PC-9 (cell line): ENCODE measurements around the gene KCNE4. TPM values are rescaled to one million over a fixed set of nuclear protein-coding genes. Genes with fewer than 3 reads are reported as not detected.

Experiments
- BruUV-seq: library from RNA; stranded (reverse); fragments of 400-500 nt; replicated peaks from 2 replicates; lab custom pipeline; 2021; lab: Mats Ljungman, UMichigan
- CTCF ChIA-PET: fragments of 300-600 bp; sonication (Branson Sonifier 250); formaldehyde crosslinking; loops from one replicate; lab custom pipeline; 2022; ENCODE audit warnings: antibody characterized with exemption; lab: Charles Lee
- POLR2A ChIA-PET: fragments of 300-600 bp; sonication (Branson Sonifier 250); formaldehyde crosslinking; loops from one replicate; lab custom pipeline; 2022; ENCODE audit warnings: antibody characterized with exemption; ENCODE audit not compliant: unreplicated experiment; lab: Charles Lee
- DNase-seq, 2 experiments: peaks; one replicate each; pipeline versions ENCODE4 v3.0.0 to v3.0.0-alpha.2; 2015 to 2022; ENCODE audit warnings: mixed read lengths in 1 of 2
- H2AFZ ChIP-seq: fragments of 200-600 bp; sonication (generic); 2 replicates; pipeline ENCODE4 v1.8.1; 2017; ENCODE audit warnings: antibody characterized with exemption
- H3F3A ChIP-seq: fragments of 200-600 bp; sonication (generic); 2 replicates; pipeline ENCODE4 v1.8.1; 2017; ENCODE audit warnings: antibody characterized with exemption, mild to moderate bottlenecking, low read depth; ENCODE audit not compliant: insufficient read depth
- H3K27ac ChIP-seq: fragments of 200-600 bp; sonication (generic); 2 replicates; pipeline ENCODE4 v1.6.1; 2016; ENCODE audit warnings: mixed run types
- H3K27me3 ChIP-seq: fragments of 200-600 bp; sonication (generic); 2 replicates; pipeline ENCODE4 v1.6.1; 2016; ENCODE audit warnings: low read depth, mixed run types; ENCODE audit not compliant: insufficient read depth
- H3K36me3 ChIP-seq: fragments of 200-600 bp; sonication (generic); 2 replicates; pipeline ENCODE4 v1.6.1; 2016; ENCODE audit warnings: low read depth, mixed run types
- H3K4me1 ChIP-seq: fragments of 200-600 bp; sonication (generic); replicated peaks from 2 replicates; pipeline ENCODE4 v1.6.1; 2016; ENCODE audit warnings: mixed run types; ENCODE audit not compliant: insufficient read depth
- H3K4me2 ChIP-seq: fragments of 200-600 bp; sonication (generic); 2 replicates; pipeline ENCODE4 v1.6.1; 2017; ENCODE audit warnings: mixed run types
- H3K4me3 ChIP-seq: fragments of 200-600 bp; sonication (generic); 2 replicates; pipeline ENCODE4 v1.6.1; 2016; ENCODE audit warnings: mixed run types
- H3K79me2 ChIP-seq: fragments of 200-600 bp; sonication (generic); 2 replicates; pipeline ENCODE4 v1.6.1; 2017; ENCODE audit warnings: low read depth, mixed run types
- H3K9me2 ChIP-seq: fragments of 200-600 bp; sonication (generic); 2 replicates; pipeline ENCODE4 v1.8.1; 2017; ENCODE audit warnings: mild to moderate bottlenecking; ENCODE audit not compliant: insufficient read depth
- H3K9me3 ChIP-seq: fragments of 200-600 bp; sonication (generic); 2 replicates; pipeline ENCODE4 v1.8.1; 2016; ENCODE audit warnings: low read depth; ENCODE audit not compliant: insufficient read depth
- H4K20me1 ChIP-seq: fragments of 200-600 bp; sonication (generic); 2 replicates; pipeline ENCODE4 v1.8.1; 2017; ENCODE audit not compliant: insufficient read depth
- EZH2 ChIP-seq: fragments of 200-600 bp; sonication (generic); IDR thresholded peaks from 2 replicates; pipeline ENCODE4 v1.8.0; 2017; ENCODE audit warnings: antibody characterized with exemption, low read depth
- intact Hi-C: fragments of 100-400 bp; cut with micrococcal nuclease; formaldehyde crosslinking; loops from one replicate; pipeline ENCODE4 v1.10.0; 2022; ENCODE audit not compliant: unreplicated experiment
- total RNA-seq: library from RNA; stranded (reverse); gene quantifications from 2 replicates; pipeline ENCODE4 v1.2.3, GENCODE V29; 2021
- TF ChIP-seq, protein P1 (sequence below): fragments of 200-600 bp; sonication (generic); conservative IDR thresholded peaks from 2 replicates; pipeline ENCODE4 v1.6.1; 2017; ENCODE audit warnings: mixed run types, antibody characterized with exemption, mild to moderate bottlenecking, moderate library complexity

Gene KCNE4
- total RNA-seq, 1 experiment from 2014 or later: 0.11 TPM

GRCh38 chr2:223034221-223034975 lies 17.6 kb upstream of the KCNE4 start:
- ChIA-PET POLR2A (no interaction called here), CTCF (no interaction called here)
- Histone ChIP-seq H2AFZ (no peak overlapping the region; the same call in 1 of the 2 replicates), H3K27ac (no peak overlapping the region), H3K9me3 (peaks cover 12% of the 10 kb centered on the region; the same call in 1 of the 2 replicates), H3K79me2 (no peaks in the 10 kb centered on the region), H3K36me3 (no peaks in the 10 kb centered on the region), H3K4me1 (peaks cover 7% of the 10 kb centered on the region), H3K4me3 (no peak overlapping the region), H4K20me1 (no peaks in the 10 kb centered on the region), H3K27me3 (no peaks in the 10 kb centered on the region), H3K9me2 (no peaks in the 10 kb centered on the region; the same call in 1 of the 2 replicates), H3F3A (no peaks in the 10 kb centered on the region), H3K4me2 (no peak overlapping the region)
- no peak for DNase-seq
- TF ChIP-seq, protein P1, sequence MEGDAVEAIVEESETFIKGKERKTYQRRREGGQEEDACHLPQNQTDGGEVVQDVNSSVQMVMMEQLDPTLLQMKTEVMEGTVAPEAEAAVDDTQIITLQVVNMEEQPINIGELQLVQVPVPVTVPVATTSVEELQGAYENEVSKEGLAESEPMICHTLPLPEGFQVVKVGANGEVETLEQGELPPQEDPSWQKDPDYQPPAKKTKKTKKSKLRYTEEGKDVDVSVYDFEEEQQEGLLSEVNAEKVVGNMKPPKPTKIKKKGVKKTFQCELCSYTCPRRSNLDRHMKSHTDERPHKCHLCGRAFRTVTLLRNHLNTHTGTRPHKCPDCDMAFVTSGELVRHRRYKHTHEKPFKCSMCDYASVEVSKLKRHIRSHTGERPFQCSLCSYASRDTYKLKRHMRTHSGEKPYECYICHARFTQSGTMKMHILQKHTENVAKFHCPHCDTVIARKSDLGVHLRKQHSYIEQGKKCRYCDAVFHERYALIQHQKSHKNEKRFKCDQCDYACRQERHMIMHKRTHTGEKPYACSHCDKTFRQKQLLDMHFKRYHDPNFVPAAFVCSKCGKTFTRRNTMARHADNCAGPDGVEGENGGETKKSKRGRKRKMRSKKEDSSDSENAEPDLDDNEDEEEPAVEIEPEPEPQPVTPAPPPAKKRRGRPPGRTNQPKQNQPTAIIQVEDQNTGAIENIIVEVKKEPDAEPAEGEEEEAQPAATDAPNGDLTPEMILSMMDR: no peak
- no peak for TF ChIP-seq EZH2
- intact Hi-C loops: no loop called here
- BruUV-seq: no TSS peak

- no peaks in the 10 kb centered on the region for H3K79me2 ChIP-seq
- POLR2A ChIA-PET: no interaction called here
- no peaks in the 10 kb centered on the region; the same call in 1 of the 2 replicates for H3K9me2 ChIP-seq
- H3F3A ChIP-seq: peaks cover 4% of the 10 kb centered on the region; the same call in 1 of the 2 replicates
- BruUV-seq: no TSS peak
- H3K9me3 ChIP-seq: peaks cover 9% of the 10 kb centered on the region
- peaks cover 19% of the 10 kb centered on the region for H3K4me1 ChIP-seq
- no peak for DNase-seq
- no peak for TF ChIP-seq EZH2
- TF ChIP-seq, protein P1: no peak
- no peak overlapping the region for H3K4me3 ChIP-seq
- no peak overlapping the region for H3K27ac ChIP-seq
- H3K4me2 ChIP-seq: no peak overlapping the region
- CTCF ChIA-PET: no interaction called here
- H2AFZ ChIP-seq: no peak overlapping the region
- no peaks in the 10 kb centered on the region for H3K36me3 ChIP-seq
- no peaks in the 10 kb centered on the region for H4K20me1 ChIP-seq
- intact Hi-C loops: no loop called here
- no peaks in the 10 kb centered on the region for H3K27me3 ChIP-seq
Measured at GRCh38 chr2:223036790-223037444, 15.1 kb upstream of the KCNE4 start.

DNA sequence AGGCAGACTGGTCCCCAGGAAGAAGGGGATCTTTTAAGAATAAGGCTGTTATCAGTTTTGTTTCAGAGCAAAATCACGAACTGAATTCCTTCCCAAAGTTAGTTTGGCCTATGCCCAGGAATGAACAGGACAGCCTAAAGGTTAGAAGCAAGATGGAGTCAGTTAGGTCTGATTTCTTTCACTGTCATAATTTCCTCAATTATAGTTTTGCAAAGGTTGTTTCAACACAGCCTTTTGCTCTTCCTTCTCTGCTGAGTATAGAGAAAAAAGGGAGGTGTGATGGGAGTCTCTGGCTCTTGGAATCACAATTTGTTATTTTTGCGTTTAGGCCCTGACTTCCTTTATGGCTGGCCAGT lies 14.6 kb upstream of the KCNE4 start:
- H4K20me1 ChIP-seq: no peaks in the 10 kb centered on the region
- H3K9me2 ChIP-seq: no peaks in the 10 kb centered on the region; the same call in 1 of the 2 replicates
- peaks cover 6% of the 10 kb centered on the region for H3K9me3 ChIP-seq
- H3F3A ChIP-seq: peaks cover 7% of the 10 kb centered on the region; the same call in 1 of the 2 replicates
- intact Hi-C loops: no loop called here
- no peaks in the 10 kb centered on the region for H3K36me3 ChIP-seq
- no peak overlapping the region for H3K4me2 ChIP-seq
- no peak for TF ChIP-seq EZH2
- TF ChIP-seq, protein P1: no peak
- H3K4me1 ChIP-seq: peaks cover 23% of the 10 kb centered on the region
- no TSS peak for BruUV-seq
- no peak overlapping the region for H3K4me3 ChIP-seq
- no peaks in the 10 kb centered on the region for H3K79me2 ChIP-seq
- no peak overlapping the region for H3K27ac ChIP-seq
- no peak for DNase-seq
- no peak overlapping the region for H2AFZ ChIP-seq
- ChIA-PET CTCF (no interaction called here), POLR2A (no interaction called here)
- no peaks in the 10 kb centered on the region for H3K27me3 ChIP-seq
